ENCODE data around the gene CNOT2.
A peak's percentile ranks its signal among the peaks of the same experiment; 100 is the strongest.

Gene CNOT2

DNA sequence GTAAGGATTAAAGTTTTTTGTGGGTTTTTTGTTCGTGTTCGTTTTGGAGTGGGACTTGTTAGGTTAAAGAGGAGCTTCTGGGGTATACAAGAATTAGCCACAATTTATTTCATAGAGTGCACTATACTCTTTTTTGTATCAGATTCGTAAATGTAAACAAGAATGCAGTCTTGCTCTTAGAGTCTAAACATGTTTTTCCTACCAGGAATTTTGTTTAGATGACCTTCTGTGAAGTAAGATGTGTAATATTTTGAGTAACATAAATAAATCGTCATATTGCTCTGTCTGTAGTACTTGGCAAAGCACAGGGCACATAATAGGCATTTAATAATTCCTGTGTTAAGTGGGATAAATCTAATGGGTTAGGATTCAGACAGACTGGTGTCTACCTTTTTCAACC lies 9.6 kb downstream of the CNOT2 start:
- DNase-seq, result no peak

DNA sequence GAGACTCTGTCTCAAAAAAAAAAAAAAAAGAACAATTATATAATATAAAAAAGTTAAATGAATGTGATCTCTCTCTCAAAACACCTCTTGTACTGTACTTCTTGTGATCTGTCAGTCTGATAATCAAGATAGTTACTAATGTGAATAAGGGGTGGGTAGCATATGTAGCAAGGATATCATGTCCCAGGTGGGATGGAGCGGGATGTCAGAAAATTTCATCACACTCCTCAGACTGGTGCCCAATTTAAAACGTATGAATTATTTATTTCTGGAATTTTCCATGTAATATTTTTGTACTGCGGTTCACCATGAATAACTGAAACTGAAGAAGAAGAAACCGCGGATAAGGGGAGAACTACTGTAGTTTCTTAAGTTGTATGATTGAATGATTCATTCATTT lies 11.0 kb downstream of the CNOT2 start:
- no peak for DNase-seq

DNA sequence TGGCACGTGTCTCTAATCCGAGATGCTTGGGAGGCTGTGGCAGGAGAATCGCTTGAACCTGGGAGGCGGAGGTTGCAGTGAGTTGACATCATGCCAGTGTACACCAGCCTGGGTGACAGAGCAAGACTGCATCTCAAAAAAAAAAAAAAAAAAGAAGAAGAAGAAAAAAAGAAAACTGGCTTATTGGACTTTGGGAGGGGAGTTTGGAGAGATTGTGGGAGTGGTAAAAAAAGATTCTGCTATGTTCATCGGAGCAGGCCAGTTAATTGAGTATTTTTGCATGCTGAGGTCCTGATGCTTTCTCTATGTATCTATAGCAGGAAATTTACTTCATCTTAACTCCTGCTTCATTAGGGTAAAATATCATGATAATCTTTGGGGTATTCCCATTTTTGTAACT lies 11.6 kb downstream of the CNOT2 start:
- no peak for DNase-seq

DNA sequence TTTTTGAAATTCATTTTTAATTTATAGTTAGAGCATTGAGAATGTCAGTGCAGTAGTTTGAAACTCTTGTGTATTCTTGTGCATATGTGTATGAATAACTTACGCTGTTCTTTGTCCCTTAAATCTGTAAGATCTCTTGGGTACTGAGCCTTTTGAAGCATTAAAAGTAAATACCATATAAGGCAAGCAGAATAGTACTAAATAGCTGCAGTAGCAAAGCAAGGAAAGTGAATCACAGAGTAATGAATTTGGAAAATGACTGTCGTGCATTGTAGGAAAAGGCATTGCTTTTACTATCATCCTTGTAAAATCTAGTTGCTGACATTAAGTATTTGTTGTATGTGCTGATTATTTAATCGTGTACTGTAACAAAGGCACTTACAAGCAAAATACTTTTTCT lies 12.1 kb downstream of the CNOT2 start:
- DNase-seq, result no peak

DNA sequence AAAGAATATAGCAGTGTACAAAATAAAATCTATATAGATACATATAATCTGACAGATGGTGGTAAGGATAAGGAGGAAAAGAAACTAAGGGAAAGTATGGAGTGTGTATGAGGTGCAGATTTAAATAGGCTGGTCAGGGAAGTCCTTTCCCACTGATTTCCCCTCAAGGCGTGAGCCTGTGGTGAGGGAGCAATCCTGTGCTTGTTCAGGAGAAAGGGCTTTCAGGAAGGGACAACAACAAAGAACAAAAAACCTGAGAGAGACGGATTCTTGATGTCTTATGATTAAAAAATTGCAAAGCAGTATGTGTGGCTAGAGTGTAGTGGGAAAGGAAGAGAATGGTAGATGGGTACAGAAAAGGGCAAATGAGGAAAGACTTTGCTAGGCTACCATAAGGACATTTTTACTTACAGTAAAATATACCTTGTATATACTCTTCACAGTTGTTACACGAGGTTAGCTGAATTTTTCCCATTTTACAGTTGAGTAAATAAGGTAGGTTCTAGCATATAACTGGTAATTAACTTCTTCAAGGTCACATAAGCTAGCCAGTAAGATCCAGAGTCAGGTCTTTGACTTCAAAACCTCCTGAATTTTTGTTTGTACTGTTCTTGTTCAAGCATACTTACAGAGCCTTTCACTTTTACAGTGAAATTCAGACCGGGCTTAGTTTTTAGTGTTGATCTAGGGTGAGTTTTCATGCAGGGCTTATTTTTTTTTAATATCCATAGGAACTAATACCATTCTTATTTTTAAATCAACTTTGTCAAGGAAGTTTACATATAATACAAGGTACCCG lies 15.6 kb downstream of the CNOT2 start:
- DNase-seq, result no peak

GRCh38 chr12:70260646-70261045 lies 17.4 kb downstream of the CNOT2 start:
- no peak for DNase-seq

DNA sequence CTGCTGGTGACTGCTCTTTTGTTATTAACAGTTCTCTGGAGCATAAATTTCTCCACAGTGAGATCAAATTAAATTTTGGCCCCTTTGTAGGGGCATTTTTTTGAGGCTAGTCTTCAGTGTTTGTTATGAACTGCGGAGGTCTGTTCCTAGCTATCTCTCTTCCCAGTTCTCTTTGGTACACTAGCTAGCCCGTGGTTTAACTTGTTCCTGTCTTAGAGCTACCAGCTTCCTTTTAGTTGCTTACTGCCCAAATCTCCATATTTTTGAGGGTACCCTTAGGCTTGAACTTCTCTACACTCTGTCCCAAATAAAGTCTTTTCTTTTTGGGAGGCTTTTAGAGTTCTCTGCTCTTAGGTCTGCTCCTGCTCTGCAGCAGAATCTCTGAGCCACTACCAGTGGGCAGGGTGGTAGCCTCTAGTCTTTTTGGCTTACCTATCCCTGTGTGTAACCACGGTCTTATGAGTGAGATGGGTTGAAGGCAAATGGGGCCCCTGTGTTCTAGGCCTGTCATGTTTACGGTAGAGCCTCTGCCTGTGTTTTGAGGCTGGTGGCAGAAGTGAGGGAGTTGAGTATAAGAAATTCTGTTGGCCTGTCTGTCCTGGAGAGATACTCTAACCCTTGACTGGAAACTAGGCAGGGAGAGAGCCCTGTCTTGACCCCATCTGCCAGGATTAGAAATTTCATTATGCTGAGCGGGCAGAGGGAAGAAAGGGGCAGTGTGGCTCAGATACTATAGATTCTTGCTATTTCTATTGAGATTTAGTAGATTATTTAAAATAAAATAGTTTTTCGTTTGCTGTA lies 21.0 kb downstream of the CNOT2 start:
- no peak for DNase-seq

DNA sequence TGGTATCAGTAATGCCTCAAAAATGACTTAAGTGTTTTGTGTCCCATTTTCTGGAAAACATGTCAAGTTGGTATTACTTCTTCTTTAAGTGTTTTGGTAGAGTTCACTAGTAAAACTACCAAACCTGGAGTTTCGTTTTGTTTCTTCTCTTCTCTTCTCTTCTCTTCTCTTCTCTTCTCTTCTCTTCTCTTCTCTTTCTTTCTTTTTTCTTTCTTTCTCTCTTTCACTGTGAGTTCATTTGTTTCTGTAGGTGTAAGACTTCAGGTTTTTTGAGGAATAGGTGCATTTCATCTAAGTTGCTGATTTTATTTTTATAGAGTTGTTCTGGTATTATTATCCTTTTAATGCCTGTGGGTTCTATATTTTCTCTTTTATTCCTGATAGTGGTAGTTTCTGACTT lies 21.9 kb downstream of the CNOT2 start:
- DNase-seq, result no peak

DNA sequence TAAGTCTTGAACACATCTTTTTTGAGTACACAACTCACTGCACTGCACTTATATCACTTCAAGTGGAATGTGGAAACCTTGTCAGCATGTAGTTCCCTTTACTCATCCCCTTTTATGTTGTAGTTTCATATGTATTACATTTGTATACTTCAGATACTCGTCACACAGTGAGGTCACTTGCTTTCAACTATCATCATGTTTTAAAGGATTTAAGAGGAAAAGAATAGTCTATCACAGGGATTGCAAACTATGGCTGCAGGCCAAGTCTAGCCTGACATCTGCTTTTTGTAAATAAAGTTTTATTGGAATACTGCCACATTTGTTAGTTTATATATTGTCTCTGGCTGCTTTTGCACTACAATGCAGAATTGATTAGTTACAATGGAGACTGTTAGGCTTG lies 24.3 kb downstream of the CNOT2 start:
- no peak for DNase-seq

- no peak for DNase-seq
Observed at GRCh38 chr12:70268972-70269371, 25.7 kb downstream of the CNOT2 start.

DNA sequence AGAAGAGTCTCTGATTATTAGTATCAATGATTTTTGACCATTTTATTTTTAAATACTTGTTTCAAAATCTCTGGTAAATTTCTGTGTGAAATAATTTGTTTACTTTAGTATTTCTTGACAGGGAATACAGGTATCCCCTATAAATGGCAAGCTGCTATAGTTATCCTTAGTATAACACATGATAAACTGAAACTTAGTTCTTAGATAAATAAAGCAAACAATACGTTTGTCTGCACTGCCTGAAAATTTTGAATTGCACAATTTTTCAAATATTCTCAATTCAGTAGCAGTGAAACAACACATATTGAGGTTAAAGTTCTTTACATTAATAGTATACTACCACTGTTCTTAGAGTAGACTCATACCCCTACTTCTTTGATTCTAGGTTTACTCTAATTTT lies 26.9 kb downstream of the CNOT2 start:
- DNase-seq, result no peak

DNA sequence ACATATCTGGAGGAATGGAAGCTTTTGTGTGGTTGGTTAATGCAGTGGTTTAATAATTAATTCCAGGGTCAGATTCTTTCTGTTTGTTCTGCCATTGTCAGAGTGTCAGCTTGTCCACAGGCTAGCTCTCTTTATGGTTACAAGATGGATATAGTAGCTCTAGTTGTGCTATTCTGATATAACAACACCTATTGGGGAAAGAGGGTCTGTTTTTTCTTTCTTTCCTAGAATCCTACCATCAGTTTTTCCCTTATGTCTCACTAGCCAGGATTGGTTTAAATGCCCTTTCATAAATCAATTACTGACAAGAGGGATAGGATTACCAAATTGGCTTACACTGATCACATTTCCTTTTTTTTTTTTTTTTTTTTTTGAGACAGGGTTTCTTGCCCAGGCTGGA lies 27.8 kb downstream of the CNOT2 start:
- no peak for DNase-seq

- no peak for DNase-seq
Observed at GRCh38 chr12:70272510-70272909, 29.3 kb downstream of the CNOT2 start.

DNA sequence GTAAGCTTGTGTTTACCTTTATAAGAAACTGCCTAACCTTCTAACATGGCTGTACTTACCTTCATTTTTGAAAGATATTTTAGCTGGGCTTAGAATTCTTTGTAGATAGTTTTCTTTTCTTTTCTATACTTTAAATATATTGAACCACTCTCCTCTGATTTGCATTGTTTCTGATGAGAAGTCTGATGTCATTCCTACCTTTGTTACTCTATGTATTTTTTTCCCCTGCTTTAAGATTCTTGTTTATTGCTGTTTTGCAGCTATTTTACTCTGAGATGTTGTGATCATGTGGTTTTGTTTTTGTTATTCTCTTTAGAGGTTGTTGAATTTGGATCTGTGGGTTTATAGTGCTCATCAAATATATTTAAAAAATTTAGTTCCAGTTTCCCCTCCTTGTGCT lies 31.8 kb downstream of the CNOT2 start:
- DNase-seq, result no peak

DNA sequence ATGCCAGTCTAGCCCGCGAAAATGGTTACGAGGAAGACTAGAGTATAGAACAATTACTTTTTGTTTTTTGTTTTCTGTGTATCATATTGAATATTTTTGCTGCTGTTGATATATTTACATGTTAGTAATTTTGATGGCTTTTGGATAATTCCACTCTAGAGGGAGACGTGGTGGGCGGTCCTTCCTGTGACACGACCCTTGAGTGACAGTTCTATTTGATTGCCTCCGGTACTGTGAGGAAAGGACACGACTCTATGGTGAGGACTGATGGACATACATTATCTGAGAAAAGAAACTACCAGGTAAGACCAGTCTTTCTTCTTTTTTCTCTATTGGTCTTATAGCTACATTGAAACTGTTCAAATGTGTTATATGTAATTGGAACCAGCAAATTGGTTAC lies 34.7 kb downstream of the CNOT2 start:
- no peak for DNase-seq

- DNase-seq, result no peak
Observed at GRCh38 chr12:70278945-70279344, 35.7 kb downstream of the CNOT2 start.

GRCh38 chr12:70283232-70283631 lies 40.0 kb downstream of the CNOT2 start:
- DNase-seq, result no peak

- DNase-seq, result no peak
Observed at GRCh38 chr12:70288817-70289216, 45.6 kb downstream of the CNOT2 start.

GRCh38 chr12:70290116-70290515 lies 46.9 kb downstream of the CNOT2 start:
- no peak for DNase-seq

DNA sequence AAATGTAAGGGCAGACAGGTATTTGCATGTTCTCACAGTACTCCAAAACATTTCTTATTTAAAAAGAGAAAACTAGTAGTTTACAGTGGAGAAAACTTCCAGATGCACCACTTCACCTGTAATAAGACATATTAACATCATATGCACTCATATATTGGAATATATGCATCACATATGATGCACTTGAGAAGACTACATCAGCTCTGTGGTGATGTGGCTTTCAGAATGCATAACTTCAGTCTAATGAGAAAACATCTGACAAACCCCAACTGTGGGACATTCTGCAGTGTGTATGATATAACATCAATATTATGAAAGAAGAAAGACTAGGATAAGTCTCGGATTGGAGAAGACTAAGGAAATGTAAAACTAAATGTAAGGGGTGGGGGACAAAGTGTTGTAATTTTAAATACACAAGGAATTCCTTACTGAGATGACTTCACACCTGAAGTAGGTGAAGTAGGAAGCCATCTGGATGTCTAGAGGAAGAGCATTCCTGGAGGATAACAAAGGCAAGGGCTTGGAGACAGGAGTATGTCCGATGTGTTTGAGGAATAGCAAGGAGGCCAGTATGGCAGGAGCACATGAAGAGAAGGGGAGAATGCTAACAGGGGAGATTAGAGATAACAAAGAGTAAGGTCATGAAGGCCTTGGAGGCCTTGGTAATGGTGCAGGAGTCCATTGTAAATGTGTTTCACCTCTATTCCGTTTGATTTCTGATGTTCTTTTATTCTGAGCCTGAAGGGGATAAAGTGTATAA lies 49.0 kb downstream of the CNOT2 start:
- no peak for DNase-seq

- DNase-seq, result peak; percentile 9
Observed at GRCh38 chr12:70304684-70305555, 61.7 kb downstream of the CNOT2 start.

- DNase-seq, result no peak
Observed at GRCh38 chr12:70305794-70306193, 62.6 kb downstream of the CNOT2 start.

GRCh38 chr12:70306676-70307075 lies 63.4 kb downstream of the CNOT2 start:
- DNase-seq, result no peak

All from activated CD4-positive, alpha-beta T cell treated with anti-CD3 and anti-CD28 coated beads for 1 hour (primary cell).